Ascending aorta (tissue), 2 donors: ENCODE results near the gene LMOD1. TPM values are rescaled to one million over a fixed set of nuclear protein-coding genes. Genes with fewer than 3 reads are reported as not detected.
"Not testable (repeated sequence)": the region's sequence is repeated elsewhere in the genome, so short reads cannot be mapped to it uniquely, and the experiment has no call there.

Experiments
- DNase-seq, 2 donors: peaks; one replicate each; pipeline ENCODE4 v3.0.0-alpha.2; 2019; ENCODE audit warnings: low spot score in 2 of 2
- H3K27ac ChIP-seq, 2 donors: fragments of 200-600 bp; sonication (generic); one replicate each; pipeline ENCODE4 v1.5.1; 2016 to 2017; ENCODE audit warnings: mild to moderate bottlenecking in 1 of 2
- H3K27me3 ChIP-seq: fragments of 200-600 bp; sonication (generic); one replicate; pipeline ENCODE4 v1.5.1; 2017
- H3K36me3 ChIP-seq, 2 donors: fragments of 200-600 bp; sonication (generic); one replicate each; pipeline ENCODE4 v1.5.1; 2016
- H3K4me1 ChIP-seq, 2 donors: fragments of 200-600 bp; sonication (generic); one replicate each; pipeline ENCODE4 v1.5.1; 2016 to 2017; ENCODE audit warnings: mild to moderate bottlenecking in 1 of 2
- H3K4me3 ChIP-seq, 2 donors: fragments of 200-600 bp; sonication (generic); one replicate each; pipeline ENCODE4 v1.5.1; 2016 to 2017; ENCODE audit warnings: mild to moderate bottlenecking in 1 of 2
- H3K9me3 ChIP-seq, 2 donors: fragments of 200-600 bp; sonication (generic); one replicate each; pipeline ENCODE4 v1.5.1; 2016
- CTCF ChIP-seq, 3 experiments: fragments of 200-600 bp in 2 of 3; fragments of 450-650 bp in 1 of 3; sonication (generic) in 2 of 3; IDR thresholded peaks; one replicate each; pipeline ENCODE4 v1.5.1; 2016 to 2019; ENCODE audit warnings: antibody characterized with exemption in 3 of 3, mild to moderate bottlenecking in 1 of 3, moderate library complexity in 1 of 3
- intact Hi-C: fragments of 100-400 bp; cut with DNase I; formaldehyde crosslinking; loops from one replicate; pipeline ENCODE4 v1.15.1; 2023
- total RNA-seq: library from RNA; depleted of rRNA; stranded (reverse); fragments of >200 nt; gene quantifications from one replicate; pipeline ENCODE4 v1.1.0, GENCODE V29; 2016

Gene LMOD1
- total RNA-seq, 1 donor from 2014 or later, result 316 TPM

- Histone ChIP-seq H3K9me3 (no peaks in the 10 kb centered on the region), H3K27me3 (no peaks in the 10 kb centered on the region), H3K36me3 (peaks cover 40 to 61% of the 10 kb centered on the region in 2 donors), H3K27ac (no peak overlapping the region), H3K4me3 (no peak overlapping the region), H3K4me1 (peaks cover 0 to 9% of the 10 kb centered on the region in 2 donors)
- TF ChIP-seq CTCF (IDR thresholded peaks at IDR 0.05), result no peak
- intact Hi-C loops, result no loop called here
- DNase-seq, result no peak
These were observed 22.0 kb upstream of the LMOD1 start for GRCh38 chr1:201968202-201968925.

GRCh38 chr1:201966171-201966570, 19.8 kb upstream of the LMOD1 start:
- H3K9me3 ChIP-seq, result no peaks in the 10 kb centered on the region
- TF ChIP-seq CTCF (IDR thresholded peaks at IDR 0.05), result no peak
- no peak overlapping the region for H3K4me3 ChIP-seq
- no peak for DNase-seq
- peaks cover 0 to 2% of the 10 kb centered on the region in 2 donors for H3K4me1 ChIP-seq
- no peak overlapping the region for H3K27ac ChIP-seq
- intact Hi-C loops, result no loop called here
- no peaks in the 10 kb centered on the region for H3K27me3 ChIP-seq
- H3K36me3 ChIP-seq, result peaks cover 59 to 83% of the 10 kb centered on the region in 2 donors

GRCh38 chr1:201964261-201964660, 17.9 kb upstream of the LMOD1 start:
- no peaks in the 10 kb centered on the region for H3K9me3 ChIP-seq
- no peak overlapping the region for H3K4me3 ChIP-seq
- intact Hi-C loops, result no loop called here
- no peak for DNase-seq
- no peak for TF ChIP-seq CTCF (IDR thresholded peaks at IDR 0.05)
- H3K36me3 ChIP-seq, result peaks cover 63 to 82% of the 10 kb centered on the region in 2 donors
- H3K27me3 ChIP-seq, result no peaks in the 10 kb centered on the region
- H3K27ac ChIP-seq, result no peak overlapping the region
- peaks cover 0 to 2% of the 10 kb centered on the region in 2 donors for H3K4me1 ChIP-seq

GRCh38 chr1:201962382-201962781, 16.0 kb upstream of the LMOD1 start:
- peaks cover 64 to 91% of the 10 kb centered on the region in 2 donors for H3K36me3 ChIP-seq
- H3K27ac ChIP-seq, H3K4me1 ChIP-seq, H3K27me3 ChIP-seq, H3K9me3 ChIP-seq, intact Hi-C loops, H3K4me3 ChIP-seq, DNase-seq: not testable (repeated sequence)

- H3K36me3 ChIP-seq, result peaks cover 34 to 61% of the 10 kb centered on the region in 2 donors
- TF ChIP-seq CTCF (IDR thresholded peaks at IDR 0.05), result no peak
These were observed 12.0 kb upstream of the LMOD1 start for GRCh38 chr1:201958348-201958747.

GRCh38 chr1:201955729-201956143, 9.4 kb upstream of the LMOD1 start:
- Histone ChIP-seq H3K27me3 (no peaks in the 10 kb centered on the region), H3K36me3 (peaks cover 12 to 35% of the 10 kb centered on the region in 2 donors), H3K4me3 (peak overlapping the region; percentile 67 to 95), H3K4me1 (peaks cover 5 to 13% of the 10 kb centered on the region in 2 donors), H3K27ac (peak overlapping the region; percentile 89 to 92), H3K9me3 (no peaks in the 10 kb centered on the region)
- intact Hi-C loops, result loop anchor here (2.0 kb wide), 1 partner anchor 17 kb away; no protein-coding TSS in a partner anchor
- no peak for DNase-seq
- no peak for TF ChIP-seq CTCF (IDR thresholded peaks at IDR 0.05)

More at GRCh38 chr1:201958348-201958747, 12.0 kb upstream of the LMOD1 start:
- intact Hi-C loops, result no loop called here
- Histone ChIP-seq H3K27ac (no peak overlapping the region), H3K9me3 (no peaks in the 10 kb centered on the region), H3K27me3 (no peaks in the 10 kb centered on the region), H3K4me3 (no peak overlapping the region), H3K4me1 (peaks cover 5 to 13% of the 10 kb centered on the region in 2 donors)
- no peak for DNase-seq
